SW 1271 (cell line): Measurements from ENCODE around the gene PNPLA2.
A peak's percentile ranks its signal among the peaks of the same experiment; 100 is the strongest.

Source experiments
- DNase-seq, 2 experiments: peaks; one replicate each; lab custom pipeline; 2025; lab: John Stamatoyannopoulos, UW

PNPLA2 gene

DNA sequence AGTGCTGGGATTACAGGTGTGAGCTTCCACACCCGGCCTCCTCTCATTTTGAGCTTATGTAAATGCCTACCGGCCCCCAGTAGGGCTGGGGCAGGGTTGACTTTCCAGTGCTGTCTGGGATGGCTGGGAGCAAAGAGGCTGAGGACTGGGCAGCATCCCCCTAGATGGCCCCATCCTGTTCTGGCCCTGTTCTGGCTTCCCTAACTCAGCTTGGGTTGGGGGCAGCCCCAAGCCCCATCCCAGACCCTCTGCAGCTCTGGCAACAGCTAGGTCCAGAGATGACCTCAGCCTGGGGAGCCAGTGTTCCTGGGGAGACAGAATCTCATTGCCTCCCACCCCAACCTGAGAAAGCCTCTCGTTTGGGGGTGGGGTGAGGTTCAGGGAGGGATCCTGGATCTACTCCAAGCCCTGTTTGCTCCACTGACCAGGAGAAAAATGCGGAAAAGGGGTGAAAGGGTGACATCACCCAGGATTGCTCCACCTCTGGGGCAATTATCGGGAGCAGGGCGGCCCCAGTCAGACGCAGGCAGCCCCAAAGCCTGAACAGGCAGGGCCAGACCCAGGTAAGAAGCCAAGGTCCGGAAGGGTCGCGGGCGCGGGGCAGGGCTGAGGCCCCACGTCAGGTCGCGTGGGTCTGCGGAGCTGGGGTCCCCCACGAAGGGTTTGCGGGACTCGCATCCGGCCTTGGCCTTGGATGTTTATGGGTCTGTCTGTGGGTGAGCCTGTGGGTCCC, at the start of gene PNPLA2:
Gene PNPLA2 (plus strand): TSS at position 519 of the 733 bp plus-strand sequence. CDS start 805 bp downstream, outside the sequence.
- DNase-seq, result no peak

- DNase-seq, result no peak
Observed at GRCh38 chr11:769887-770641, 48.6 kb upstream of the PNPLA2 start.

- no peak for DNase-seq
Observed at GRCh38 chr11:770642-771616, 47.8 kb upstream of the PNPLA2 start.

GRCh38 chr11:771617-772204, 47.0 kb upstream of the PNPLA2 start:
- DNase-seq, result no peak

DNA sequence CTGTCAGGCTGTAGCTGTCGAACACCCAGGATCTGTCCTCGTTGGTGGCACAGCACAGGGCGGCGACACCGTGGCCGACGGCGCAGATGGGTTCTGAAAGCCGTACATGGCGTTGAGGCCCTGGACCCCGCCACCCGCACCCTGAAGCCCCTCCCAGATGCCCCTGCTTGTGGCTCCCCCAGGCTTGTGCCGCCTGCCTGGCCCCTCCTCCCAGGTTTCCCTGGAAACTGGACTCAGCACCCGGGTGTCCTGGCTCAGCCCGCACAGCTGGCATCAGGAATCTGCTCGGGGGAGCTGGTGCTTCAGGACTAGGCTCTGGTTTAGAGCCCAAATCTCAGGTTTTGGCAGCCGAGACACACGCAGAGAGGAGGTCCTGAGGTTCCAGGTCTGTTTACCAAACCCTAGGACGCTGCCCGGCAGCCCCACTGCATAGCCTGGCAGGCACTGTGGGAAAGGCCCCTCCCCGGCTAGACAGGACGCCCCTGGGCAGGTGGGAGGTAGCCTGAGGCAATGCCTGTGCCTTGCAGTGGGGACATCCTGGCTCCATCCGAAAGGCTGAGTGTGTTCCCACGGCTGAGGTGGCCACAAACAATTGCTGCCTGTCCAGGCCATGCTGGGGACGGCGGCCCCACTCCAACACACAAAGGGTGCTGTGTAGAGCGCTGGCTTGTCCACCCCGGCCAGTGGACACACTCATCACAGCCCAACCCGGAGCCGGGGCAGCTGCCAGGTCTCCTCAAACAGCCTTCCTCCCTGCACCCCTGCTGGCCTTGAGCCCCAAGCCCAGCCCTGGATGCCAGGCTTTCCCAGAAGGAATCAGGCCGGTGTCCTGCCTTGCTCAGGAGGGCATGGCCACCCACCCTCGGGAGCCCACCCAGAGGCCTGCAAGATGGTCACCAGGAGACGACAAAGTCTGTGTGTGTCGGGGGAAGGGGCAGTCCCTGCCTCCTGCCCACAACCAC, 46.0 kb upstream of the PNPLA2 start:
- no peak for DNase-seq

DNA sequence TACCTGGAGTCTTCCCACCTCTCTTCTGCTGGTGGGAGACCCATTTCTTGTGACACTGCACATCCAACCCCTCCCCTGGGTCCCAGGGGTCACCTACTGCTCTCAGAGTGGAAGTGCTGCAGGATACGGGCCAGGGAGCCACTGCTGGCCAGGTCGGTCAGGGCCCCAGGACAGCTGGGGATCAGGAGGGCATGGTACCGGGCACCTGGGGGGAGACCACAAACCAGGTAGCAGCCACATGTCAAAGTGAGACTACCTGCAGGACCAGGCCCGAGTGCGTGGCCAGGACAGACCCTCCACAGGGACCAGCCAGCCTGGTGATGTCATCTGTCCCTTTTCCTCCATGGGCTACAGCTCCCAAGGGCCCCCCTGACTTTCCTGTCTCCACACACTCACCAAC, 45.3 kb upstream of the PNPLA2 start:
- no peak for DNase-seq

- DNase-seq, result no peak
Observed at GRCh38 chr11:773830-774229, 44.9 kb upstream of the PNPLA2 start.

GRCh38 chr11:774873-775592, 43.7 kb upstream of the PNPLA2 start:
- no peak for DNase-seq

DNA sequence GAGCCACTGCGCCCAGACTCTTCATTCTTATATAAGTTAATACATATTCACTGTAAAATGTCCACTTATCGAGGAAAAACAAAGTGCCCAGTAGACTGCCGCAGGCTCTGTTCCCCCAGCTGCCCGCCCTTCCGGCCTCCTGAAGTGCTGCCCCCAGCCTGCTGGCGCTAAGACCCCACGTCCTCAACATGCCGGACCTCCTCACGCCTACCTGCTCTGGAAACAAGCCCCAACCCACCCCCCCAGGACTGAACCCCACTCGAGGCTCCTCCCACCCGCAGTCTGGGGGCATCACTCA, 42.5 kb upstream of the PNPLA2 start:
- DNase-seq, result no peak

GRCh38 chr11:776561-777287, 42.0 kb upstream of the PNPLA2 start:
- DNase-seq, result peak in 1 of 2 experiments; percentile 50

DNA sequence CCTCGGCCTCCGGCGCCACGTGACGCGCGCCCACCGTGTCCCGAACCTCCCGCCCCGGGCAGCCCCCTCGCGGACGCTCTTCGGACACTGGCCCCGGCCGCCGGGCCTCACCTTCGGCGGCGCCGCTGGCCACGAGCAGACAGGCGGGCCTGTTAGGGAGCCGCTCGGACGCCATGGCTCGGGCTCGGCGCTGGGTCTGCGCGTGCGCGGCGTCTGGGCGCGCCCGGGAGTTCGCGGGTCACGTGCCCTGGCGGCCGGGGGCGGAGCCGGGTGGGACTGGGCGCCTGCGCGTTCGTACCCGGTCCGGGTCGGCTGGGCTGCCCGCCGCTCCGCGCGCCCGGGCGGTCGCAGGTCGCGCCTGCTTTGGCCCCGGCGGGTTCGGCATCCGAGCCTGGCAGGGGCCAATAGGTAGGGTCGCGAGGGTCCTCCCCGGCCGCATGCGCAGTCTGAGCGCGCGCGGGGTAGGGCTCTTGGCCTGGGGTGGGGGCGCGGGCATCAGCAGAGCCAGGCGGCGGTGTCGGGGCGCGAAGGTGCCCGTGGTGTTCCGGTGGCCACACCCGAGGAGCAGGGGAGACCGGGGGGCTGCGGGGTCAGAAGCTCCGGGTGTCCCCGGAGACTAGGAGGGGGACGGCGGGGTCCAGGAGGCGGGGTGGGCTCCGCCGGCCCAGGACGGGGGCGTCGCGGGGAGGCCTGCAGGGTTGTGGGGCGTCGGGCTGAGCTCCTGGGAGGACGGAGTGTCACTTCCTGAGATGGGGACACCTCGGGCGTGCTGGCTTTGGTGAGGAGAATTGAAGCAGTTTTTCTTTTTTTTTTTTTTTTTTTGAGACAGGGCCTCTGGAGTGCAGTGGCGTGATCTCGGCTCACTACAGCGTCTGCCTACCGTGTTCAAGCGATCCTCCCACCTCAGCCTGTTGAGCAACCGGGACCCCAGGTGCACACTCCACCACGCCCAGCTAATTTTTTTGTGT, 41.1 kb upstream of the PNPLA2 start, which contains the start of gene GATD1:
Gene GATD1 (minus strand): TSS at position 200 of the 968 bp plus-strand sequence. CDS start 25 bp downstream, at position 175.
- peak; percentile 69 to 81 for DNase-seq

- DNase-seq, result no peak
Observed at GRCh38 chr11:778976-779954, 39.4 kb upstream of the PNPLA2 start.

DNA sequence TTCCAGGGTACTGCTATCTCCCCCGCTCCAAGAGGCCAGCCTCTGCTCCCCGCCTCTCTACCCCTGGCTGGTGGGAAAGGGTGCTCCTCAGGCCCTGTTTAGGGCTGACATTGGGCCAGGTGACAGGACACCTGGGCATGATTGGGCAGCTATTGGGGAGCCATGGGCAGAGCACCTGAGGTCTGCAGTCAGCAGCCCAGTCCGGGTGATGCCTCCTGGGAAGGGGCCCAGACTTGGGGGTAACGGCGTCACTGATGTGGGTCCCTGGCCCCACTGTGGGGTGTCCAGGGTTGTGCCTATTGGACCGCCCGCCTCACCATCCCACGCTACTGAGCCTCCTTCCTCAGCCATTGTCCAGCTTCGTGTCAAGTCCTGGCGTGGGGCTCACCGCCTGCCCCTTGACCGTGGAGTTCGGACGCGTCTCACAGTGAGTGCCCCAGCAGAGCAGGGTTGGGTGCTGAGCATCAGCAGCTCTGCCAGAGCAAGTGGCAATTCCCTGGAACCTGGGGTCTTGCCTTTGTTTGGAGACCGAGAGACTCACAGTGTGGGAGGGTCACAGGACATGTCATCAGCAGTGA, 38.7 kb upstream of the PNPLA2 start:
- no peak for DNase-seq

- DNase-seq, result no peak
Observed at GRCh38 chr11:782264-783174, 36.2 kb upstream of the PNPLA2 start.

- DNase-seq, result no peak
Observed at GRCh38 chr11:783581-784015, 35.1 kb upstream of the PNPLA2 start.
